ENCODE results near the gene CDC42SE1. TPM values are rescaled to one million over a fixed set of nuclear protein-coding genes. Genes with fewer than 3 reads are reported as not detected.

The CDC42SE1 gene
- total and polyA plus RNA-seq, 9 of the 15 experiments (the other 6 are each of a cell fraction or from before 2014, with no cell fraction given) = 78.1 to 189 (median 114) TPM

GRCh38 chr1:151009674-151010345 is 49.6 kb downstream of the CDC42SE1 start (continued):
- TF ChIP-seq E2F8 (IDR thresholded peaks at IDR 0.05; ENCODE audit: low read depth, partially characterized antibody) (no peak), ZBTB7A (IDR thresholded peaks at IDR 0.05; ENCODE audit: borderline replicate concordance, control insufficient read depth, low read depth, low read length) (no peak), U2AF1 (optimal IDR thresholded peaks at IDR 0.05; ENCODE audit: low read depth, low read length) (no peak), KDM2B (CRISPR knock-in tag; IDR thresholded peaks at IDR 0.05) (no peak), ELF1 (tag; IDR thresholded peaks at IDR 0.05) (no peak), TAF9B (IDR thresholded peaks at IDR 0.05; ENCODE audit: partially characterized antibody) (no peak), ZNF655 (CRISPR knock-in tag; IDR thresholded peaks at IDR 0.05) (no peak), E2F1 (CRISPR knock-in tag; IDR thresholded peaks at IDR 0.05) (no peak), ESRRA (IDR thresholded peaks at IDR 0.05; ENCODE audit: borderline replicate concordance, low read depth) (no peak), TFAP4 (CRISPR knock-in tag; IDR thresholded peaks at IDR 0.05; ENCODE audit: borderline replicate concordance) (no peak), ATF7 (IDR thresholded peaks at IDR 0.05) (no peak), RFX5 (IDR thresholded peaks at IDR 0.05; ENCODE audit: low read depth, low read length) (no peak), PHB (CRISPR knock-in tag; IDR thresholded peaks at IDR 0.05) (no peak), NRF1 (conservative IDR thresholded peaks at IDR 0.05 in 1 of 2, IDR thresholded peaks at IDR 0.05 in 1 of 2) (no peak), SMARCA4 (IDR thresholded peaks at IDR 0.05) (no peak), PRDM10 (IDR thresholded peaks at IDR 0.05; ENCODE audit: partially characterized antibody) (peak; percentile 71), ZNF79 (CRISPR knock-in tag; IDR thresholded peaks at IDR 0.05; ENCODE audit: low read depth) (no peak), CBX3 (IDR thresholded peaks at IDR 0.05; ENCODE audit: borderline replicate concordance in 1 of 2, low read length in 2 of 2) (no peak)

Data from K562 (cell line).